ENCODE data around the gene OR52E5. TPM values are rescaled to one million over a fixed set of nuclear protein-coding genes. Genes with fewer than 3 reads are reported as not detected.

Gene OR52E5
- total and polyA plus RNA-seq, 10 of the 15 experiments (the other 5 are each of a cell fraction or from before 2014, with no cell fraction given): not detected

DNA sequence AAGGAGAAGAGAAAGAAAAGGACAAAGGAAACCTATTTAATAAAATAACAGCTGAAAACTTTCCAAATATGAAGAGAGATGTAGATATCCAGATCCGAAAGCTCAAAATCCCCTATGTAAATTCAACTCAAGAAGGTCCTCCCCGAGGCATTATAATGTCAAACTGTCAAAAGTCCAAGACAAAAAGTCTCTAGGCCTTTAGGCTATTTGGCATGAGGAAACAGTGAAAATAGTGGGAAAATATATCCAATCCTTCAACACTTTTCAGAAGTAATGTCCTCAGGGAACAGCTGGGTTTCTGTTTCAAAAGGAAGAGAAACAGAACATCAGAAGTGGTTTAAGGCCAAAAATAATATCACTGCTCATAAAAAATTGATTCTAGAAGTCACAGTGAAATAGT is 14.4 kb upstream of the OR52E5 start (continued):
- TF ChIP-seq, protein P1, sequence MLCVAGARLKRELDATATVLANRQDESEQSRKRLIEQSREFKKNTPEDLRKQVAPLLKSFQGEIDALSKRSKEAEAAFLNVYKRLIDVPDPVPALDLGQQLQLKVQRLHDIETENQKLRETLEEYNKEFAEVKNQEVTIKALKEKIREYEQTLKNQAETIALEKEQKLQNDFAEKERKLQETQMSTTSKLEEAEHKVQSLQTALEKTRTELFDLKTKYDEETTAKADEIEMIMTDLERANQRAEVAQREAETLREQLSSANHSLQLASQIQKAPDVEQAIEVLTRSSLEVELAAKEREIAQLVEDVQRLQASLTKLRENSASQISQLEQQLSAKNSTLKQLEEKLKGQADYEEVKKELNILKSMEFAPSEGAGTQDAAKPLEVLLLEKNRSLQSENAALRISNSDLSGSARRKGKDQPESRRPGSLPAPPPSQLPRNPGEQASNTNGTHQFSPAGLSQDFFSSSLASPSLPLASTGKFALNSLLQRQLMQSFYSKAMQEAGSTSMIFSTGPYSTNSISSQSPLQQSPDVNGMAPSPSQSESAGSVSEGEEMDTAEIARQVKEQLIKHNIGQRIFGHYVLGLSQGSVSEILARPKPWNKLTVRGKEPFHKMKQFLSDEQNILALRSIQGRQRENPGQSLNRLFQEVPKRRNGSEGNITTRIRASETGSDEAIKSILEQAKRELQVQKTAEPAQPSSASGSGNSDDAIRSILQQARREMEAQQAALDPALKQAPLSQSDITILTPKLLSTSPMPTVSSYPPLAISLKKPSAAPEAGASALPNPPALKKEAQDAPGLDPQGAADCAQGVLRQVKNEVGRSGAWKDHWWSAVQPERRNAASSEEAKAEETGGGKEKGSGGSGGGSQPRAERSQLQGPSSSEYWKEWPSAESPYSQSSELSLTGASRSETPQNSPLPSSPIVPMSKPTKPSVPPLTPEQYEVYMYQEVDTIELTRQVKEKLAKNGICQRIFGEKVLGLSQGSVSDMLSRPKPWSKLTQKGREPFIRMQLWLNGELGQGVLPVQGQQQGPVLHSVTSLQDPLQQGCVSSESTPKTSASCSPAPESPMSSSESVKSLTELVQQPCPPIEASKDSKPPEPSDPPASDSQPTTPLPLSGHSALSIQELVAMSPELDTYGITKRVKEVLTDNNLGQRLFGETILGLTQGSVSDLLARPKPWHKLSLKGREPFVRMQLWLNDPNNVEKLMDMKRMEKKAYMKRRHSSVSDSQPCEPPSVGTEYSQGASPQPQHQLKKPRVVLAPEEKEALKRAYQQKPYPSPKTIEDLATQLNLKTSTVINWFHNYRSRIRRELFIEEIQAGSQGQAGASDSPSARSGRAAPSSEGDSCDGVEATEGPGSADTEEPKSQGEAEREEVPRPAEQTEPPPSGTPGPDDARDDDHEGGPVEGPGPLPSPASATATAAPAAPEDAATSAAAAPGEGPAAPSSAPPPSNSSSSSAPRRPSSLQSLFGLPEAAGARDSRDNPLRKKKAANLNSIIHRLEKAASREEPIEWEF (IDR thresholded peaks at IDR 0.05; ENCODE audit: insufficient replicate concordance, low read depth, low read length): no peak

- FAIRE-seq (no peak), DNase-seq (ENCODE audit: low read depth, low spot score) (no peak), ATAC-seq (no peak)
- in situ Hi-C loops (cut with MboI): no loop called here
- Histone ChIP-seq H3K27ac (ENCODE audit: control insufficient read depth, insufficient read depth) (no peak within 1 kb of the TSS), H3K4me1 (ENCODE audit: control insufficient read depth, insufficient read depth, low read length) (no peaks in the 10 kb centered on the region), H2AFZ (ENCODE audit: control insufficient read depth, low read depth, low read length) (no peak within 1 kb of the TSS), H3K9ac (ENCODE audit: control insufficient read depth, insufficient read depth, low read length) (no peak within 1 kb of the TSS), H4K20me1 (ENCODE audit: control insufficient read depth, insufficient read depth) (no peaks in the 10 kb centered on the region), H3K79me2 (ENCODE audit: control insufficient read depth, insufficient read depth, low read length) (no peaks in the 10 kb centered on the region), H3K9me3 (replicated peaks; ENCODE audit: control insufficient read depth, insufficient read depth, low read length) (no peaks in the 10 kb centered on the region), H3K4me2 (ENCODE audit: control insufficient read depth, insufficient read depth) (no peak within 1 kb of the TSS), H3K36me3 (ENCODE audit: control insufficient read depth in 2 of 2, insufficient read depth in 2 of 2, low read length in 1 of 2) (no peaks in the 10 kb centered on the region), H3K4me3 (no peak within 1 kb of the TSS), H3K27me3 (replicated peaks in 1 of 2; ENCODE audit: control insufficient read depth in 2 of 2, insufficient read depth in 2 of 2, low read length in 1 of 2) (no peaks in the 10 kb centered on the region; a peak in 1 of 4 replicates)
- intact Hi-C loops (cut with micrococcal nuclease; ENCODE audit: unreplicated experiment): loop anchor here (10.0 kb wide), 1 partner anchor 434 kb away; no protein-coding TSS in a partner anchor
- TF ChIP-seq, protein P2, sequence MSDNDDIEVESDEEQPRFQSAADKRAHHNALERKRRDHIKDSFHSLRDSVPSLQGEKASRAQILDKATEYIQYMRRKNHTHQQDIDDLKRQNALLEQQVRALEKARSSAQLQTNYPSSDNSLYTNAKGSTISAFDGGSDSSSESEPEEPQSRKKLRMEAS (IDR thresholded peaks at IDR 0.05; ENCODE audit: low read depth, low read length): no peak
- TF ChIP-seq NR2C2 (IDR thresholded peaks at IDR 0.05; ENCODE audit: borderline replicate concordance, control insufficient read depth, insufficient read length, low read depth) (no peak), ASH2L (IDR thresholded peaks at IDR 0.05; ENCODE audit: borderline replicate concordance, low read depth) (no peak)
- no TSS peak for BruUV-seq (replicated peaks)
- ChIA-PET RAD21 (ENCODE audit: unreplicated experiment) (no interaction called here), SMC1A (ENCODE audit: uncharacterized antibody, unreplicated experiment) (no interaction called here), CTCF (no interaction called here), POLR2A (no interaction called here)
- WGBS (ENCODE audit: insufficient coverage, insufficient replicate concordance, low lambda C conversion rate, missing lambda C conversion rate): 6% methylated on average over 4 of the region's 4 CpGs
Observed at GRCh38 chr11:5880329-5880728, 12.7 kb upstream of the OR52E5 start, which contains the start of gene OR52E4. OR52E4 (plus strand) TSS chr11:5880629; CDS start chr11:5884293, 3,664 bp downstream.
